ENCODE data around the gene E2F4.

Gene E2F4

DNA sequence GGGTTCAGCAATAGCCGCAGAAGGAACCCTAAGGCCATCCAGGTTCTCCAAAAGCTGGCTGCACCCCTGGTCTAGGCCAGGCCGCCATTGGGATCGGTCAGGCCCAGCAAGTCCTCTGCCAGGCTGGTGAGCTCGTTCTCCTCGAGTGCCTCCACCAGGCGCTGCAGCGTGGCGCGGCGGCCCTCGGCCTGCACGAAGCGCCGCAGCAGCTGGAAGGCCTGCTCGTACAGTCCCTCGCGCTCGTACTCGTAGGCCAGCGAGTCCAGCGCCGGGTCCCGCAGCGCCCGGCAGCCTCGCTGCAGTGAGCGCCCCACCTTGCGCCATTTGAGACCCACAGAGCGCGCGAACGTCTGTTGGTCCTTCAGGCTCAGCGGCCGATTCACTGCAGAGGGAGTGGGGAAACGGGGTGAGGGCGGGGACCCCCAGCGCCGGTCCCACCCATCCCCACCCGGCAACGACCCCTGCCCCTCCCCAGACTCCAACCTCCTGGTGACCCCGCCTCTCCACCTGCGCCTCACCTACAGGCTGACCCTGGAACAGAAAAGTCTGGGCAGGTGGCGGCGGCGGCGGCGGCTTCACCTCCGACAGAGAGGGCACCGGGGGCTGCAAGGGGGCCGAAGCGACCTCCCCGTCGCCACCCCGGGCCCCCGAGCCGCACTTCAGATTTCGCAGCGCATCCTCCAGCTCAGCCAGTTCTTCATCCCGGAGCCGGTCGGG lies 37.2 kb upstream of the E2F4 start:
- Histone ChIP-seq H3F3A (ENCODE audit: insufficient read depth) (peaks cover 16% of the 10 kb centered on the region), H3K9me3 (ENCODE audit: insufficient read depth, low read length) (no peaks in the 10 kb centered on the region), H3K79me2 (ENCODE audit: insufficient read depth, low read length) (no peaks in the 10 kb centered on the region), H3K27ac (ENCODE audit: low read depth, low read length) (no peak overlapping the region), H3K9me2 (replicated peaks; ENCODE audit: insufficient read depth, low read length) (no peaks in the 10 kb centered on the region), H3K9ac (ENCODE audit: low read length) (no peak overlapping the region), H3K4me3 (ENCODE audit: insufficient read depth, low read length, poor library complexity, severe bottlenecking) (no peak overlapping the region), H3K27me3 (ENCODE audit: low read length) (no peaks in the 10 kb centered on the region), H3K4me2 (ENCODE audit: low read depth, low read length, poor library complexity, severe bottlenecking) (peak overlapping the region; percentile 39), H2AFZ (ENCODE audit: low read depth, low read length, severe bottlenecking) (no peak overlapping the region), H4K20me1 (ENCODE audit: low read depth, low read length) (no peaks in the 10 kb centered on the region), H3K36me3 (ENCODE audit: low read length) (no peaks in the 10 kb centered on the region)
- no peak for TF ChIP-seq EZH2phosphoT487 (conservative IDR thresholded peaks at IDR 0.05; ENCODE audit: low read length)
- TF ChIP-seq, protein P1, sequence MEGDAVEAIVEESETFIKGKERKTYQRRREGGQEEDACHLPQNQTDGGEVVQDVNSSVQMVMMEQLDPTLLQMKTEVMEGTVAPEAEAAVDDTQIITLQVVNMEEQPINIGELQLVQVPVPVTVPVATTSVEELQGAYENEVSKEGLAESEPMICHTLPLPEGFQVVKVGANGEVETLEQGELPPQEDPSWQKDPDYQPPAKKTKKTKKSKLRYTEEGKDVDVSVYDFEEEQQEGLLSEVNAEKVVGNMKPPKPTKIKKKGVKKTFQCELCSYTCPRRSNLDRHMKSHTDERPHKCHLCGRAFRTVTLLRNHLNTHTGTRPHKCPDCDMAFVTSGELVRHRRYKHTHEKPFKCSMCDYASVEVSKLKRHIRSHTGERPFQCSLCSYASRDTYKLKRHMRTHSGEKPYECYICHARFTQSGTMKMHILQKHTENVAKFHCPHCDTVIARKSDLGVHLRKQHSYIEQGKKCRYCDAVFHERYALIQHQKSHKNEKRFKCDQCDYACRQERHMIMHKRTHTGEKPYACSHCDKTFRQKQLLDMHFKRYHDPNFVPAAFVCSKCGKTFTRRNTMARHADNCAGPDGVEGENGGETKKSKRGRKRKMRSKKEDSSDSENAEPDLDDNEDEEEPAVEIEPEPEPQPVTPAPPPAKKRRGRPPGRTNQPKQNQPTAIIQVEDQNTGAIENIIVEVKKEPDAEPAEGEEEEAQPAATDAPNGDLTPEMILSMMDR (IDR thresholded peaks at IDR 0.05; ENCODE audit: insufficient read depth, low read length, poor library complexity, severe bottlenecking), result no peak

DNA sequence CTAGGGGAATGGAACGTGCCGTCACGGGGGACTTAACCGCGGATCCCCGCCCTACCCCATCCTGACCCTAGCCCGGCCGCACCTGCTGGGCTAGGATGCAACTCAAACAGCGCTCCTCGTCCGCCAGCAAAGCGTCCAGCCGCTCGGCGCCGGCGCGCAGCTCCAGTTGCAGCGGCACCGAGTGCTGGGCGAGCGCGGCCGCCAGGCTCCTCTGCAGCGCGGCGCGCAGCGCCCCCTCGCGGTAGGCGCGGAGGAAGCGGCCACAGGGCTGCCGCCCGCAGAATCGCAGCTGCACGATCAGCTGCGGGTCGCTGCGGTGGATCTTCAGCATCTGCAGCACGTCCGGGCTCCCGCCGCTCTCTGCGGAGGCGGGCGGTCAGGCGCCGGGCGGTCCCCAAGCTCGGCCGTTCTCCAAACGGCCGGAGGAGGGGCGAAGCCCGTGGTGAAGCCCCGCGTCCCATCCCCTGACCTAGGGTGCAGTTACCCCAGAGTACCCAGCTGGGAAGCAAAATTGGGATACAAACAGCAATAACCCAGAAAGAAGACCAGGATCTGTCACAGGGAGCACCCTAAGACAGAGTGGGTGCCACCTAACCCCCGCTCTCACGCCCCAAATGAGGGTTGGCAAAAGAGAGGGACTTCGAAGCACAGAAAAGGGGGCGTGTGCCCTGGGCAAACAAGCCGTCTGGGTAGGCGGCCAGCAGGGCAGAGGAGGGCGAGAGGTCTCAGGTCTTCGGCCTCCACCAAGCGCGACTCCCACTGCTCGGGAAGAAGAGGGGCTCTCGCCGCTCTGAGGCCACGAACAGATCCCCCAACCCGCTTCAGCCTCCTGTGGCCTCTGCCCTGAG lies 36.4 kb upstream of the E2F4 start:
- H3K9me3 ChIP-seq (ENCODE audit: insufficient read depth, low read length), result no peaks in the 10 kb centered on the region
- no peak overlapping the region for H3K4me3 ChIP-seq (ENCODE audit: insufficient read depth, low read length, poor library complexity, severe bottlenecking)
- peak overlapping the region; percentile 39 for H3K4me2 ChIP-seq (ENCODE audit: low read depth, low read length, poor library complexity, severe bottlenecking)
- no peak overlapping the region for H2AFZ ChIP-seq (ENCODE audit: low read depth, low read length, severe bottlenecking)
- no peaks in the 10 kb centered on the region for H3K9me2 ChIP-seq (replicated peaks; ENCODE audit: insufficient read depth, low read length)
- H3K9ac ChIP-seq (ENCODE audit: low read length), result no peak overlapping the region
- no peaks in the 10 kb centered on the region for H4K20me1 ChIP-seq (ENCODE audit: low read depth, low read length)
- H3K36me3 ChIP-seq (ENCODE audit: low read length), result no peaks in the 10 kb centered on the region
- TF ChIP-seq, protein P1 (IDR thresholded peaks at IDR 0.05; ENCODE audit: insufficient read depth, low read length, poor library complexity, severe bottlenecking), result peak; percentile 77
- no peak for TF ChIP-seq EZH2phosphoT487 (conservative IDR thresholded peaks at IDR 0.05; ENCODE audit: low read length)
- H3K27ac ChIP-seq (ENCODE audit: low read depth, low read length), result no peak overlapping the region
- peaks cover 16% of the 10 kb centered on the region for H3F3A ChIP-seq (ENCODE audit: insufficient read depth)
- no peaks in the 10 kb centered on the region for H3K27me3 ChIP-seq (ENCODE audit: low read length)
- no peaks in the 10 kb centered on the region for H3K79me2 ChIP-seq (ENCODE audit: insufficient read depth, low read length)

DNA sequence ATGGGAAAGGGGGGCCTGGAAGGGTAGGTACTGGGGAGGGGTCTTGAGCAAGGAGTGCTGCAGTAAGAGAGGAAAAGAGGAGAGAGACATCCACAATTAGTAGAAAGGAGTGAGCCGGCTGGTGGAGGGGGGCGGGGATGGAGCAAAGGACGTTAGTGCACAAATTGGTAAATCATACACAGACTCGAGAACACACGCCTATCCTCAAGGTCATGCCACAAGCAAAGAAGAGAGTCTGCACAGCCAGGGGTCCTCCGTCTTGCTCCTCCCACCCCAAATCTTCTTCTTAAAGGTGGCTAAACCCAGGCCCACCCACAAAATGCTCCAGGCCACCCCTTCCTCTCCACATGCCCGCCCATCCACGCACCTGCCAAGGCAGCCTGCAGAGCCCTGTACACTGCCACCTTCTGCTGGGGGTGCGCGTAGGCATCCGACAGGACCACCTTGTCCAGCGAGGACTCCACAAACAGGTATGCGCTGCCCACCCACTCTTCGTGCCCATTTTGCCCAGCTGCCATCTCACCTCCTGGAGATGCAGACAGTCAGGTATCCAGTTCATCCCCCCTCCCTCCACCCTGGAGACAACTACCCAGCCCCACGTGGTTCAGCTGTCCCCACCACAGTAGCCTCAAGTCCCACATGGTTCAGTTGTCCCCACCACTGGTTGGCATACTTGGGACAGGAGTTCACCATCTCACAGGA lies 35.7 kb upstream of the E2F4 start:
- no peaks in the 10 kb centered on the region for H3K27me3 ChIP-seq (ENCODE audit: low read length)
- no peak overlapping the region for H2AFZ ChIP-seq (ENCODE audit: low read depth, low read length, severe bottlenecking)
- no peak overlapping the region for H3K27ac ChIP-seq (ENCODE audit: low read depth, low read length)
- no peak overlapping the region for H3K4me3 ChIP-seq (ENCODE audit: insufficient read depth, low read length, poor library complexity, severe bottlenecking)
- H3K36me3 ChIP-seq (ENCODE audit: low read length), result no peaks in the 10 kb centered on the region
- H3F3A ChIP-seq (ENCODE audit: insufficient read depth), result peaks cover 16% of the 10 kb centered on the region
- H3K79me2 ChIP-seq (ENCODE audit: insufficient read depth, low read length), result no peaks in the 10 kb centered on the region
- no peak overlapping the region for H3K4me2 ChIP-seq (ENCODE audit: low read depth, low read length, poor library complexity, severe bottlenecking)
- no peaks in the 10 kb centered on the region for H3K9me3 ChIP-seq (ENCODE audit: insufficient read depth, low read length)
- H4K20me1 ChIP-seq (ENCODE audit: low read depth, low read length), result no peaks in the 10 kb centered on the region
- H3K9ac ChIP-seq (ENCODE audit: low read length), result no peak overlapping the region
- H3K9me2 ChIP-seq (replicated peaks; ENCODE audit: insufficient read depth, low read length), result no peaks in the 10 kb centered on the region
- TF ChIP-seq EZH2phosphoT487 (conservative IDR thresholded peaks at IDR 0.05; ENCODE audit: low read length), result no peak
- TF ChIP-seq, protein P1 (IDR thresholded peaks at IDR 0.05; ENCODE audit: insufficient read depth, low read length, poor library complexity, severe bottlenecking), result no peak

Measured in SU-DHL-6 (cell line).